Neutrophil (primary cell): ENCODE data around the gene PGLYRP2.
A peak's percentile ranks its signal among the peaks of the same experiment; 100 is the strongest.

ENCODE experiments used
- H3K27ac ChIP-seq: fragments of 200-600 bp; sonication (generic); 2 replicates; pipeline ENCODE4 v1.5.1; 2016; ENCODE audit warnings: mild to moderate bottlenecking, moderate library complexity
- H3K27me3 ChIP-seq: fragments of 200-600 bp; sonication (generic); 2 replicates; pipeline ENCODE4 v1.6.0; 2016; ENCODE audit warnings: mild to moderate bottlenecking
- H3K36me3 ChIP-seq: fragments of 200-600 bp; sonication (generic); 2 replicates; pipeline ENCODE4 v1.5.1; 2017
- H3K4me1 ChIP-seq, 2 experiments: fragments of 200-600 bp in 1 of 2; sonication (generic) in 1 of 2; 1 replicate in 1 of 2; 2 replicates in 1 of 2; pipeline versions ENCODE4 v1.5.1 to v1.6.1; 2013 to 2016; ENCODE audit warnings: low read depth in 1 of 2, low read length in 1 of 2, mild to moderate bottlenecking in 1 of 2, moderate library complexity in 1 of 2; ENCODE audit not compliant: control insufficient read depth in 1 of 2, insufficient read depth in 1 of 2
- H3K4me3 ChIP-seq, 2 experiments: fragments of 200-600 bp in 1 of 2; sonication (generic) in 1 of 2; 1 replicate in 1 of 2; 2 replicates in 1 of 2; pipeline ENCODE4 v1.5.1; 2013 to 2016; ENCODE audit warnings: low read depth in 1 of 2, low read length in 1 of 2, mild to moderate bottlenecking in 1 of 2, moderate library complexity in 1 of 2
- H3K9me3 ChIP-seq: fragments of 200-600 bp; sonication (generic); 2 replicates; pipeline ENCODE4 v1.5.1; 2016
- TF ChIP-seq, protein P1 (sequence below): fragments of 200-600 bp; sonication (generic); IDR thresholded peaks from 2 replicates; pipeline ENCODE4 v1.5.1; 2016; ENCODE audit warnings: antibody characterized with exemption

The PGLYRP2 gene

GRCh38 chr19:15449620-15450527 lies 29.4 kb downstream of the PGLYRP2 start, which contains the start of gene WIZ:
Gene WIZ, minus strand, starts transcription at chr19:15449956. Its CDS starts 1,649 bp downstream, at chr19:15448307.
- Histone ChIP-seq H3K4me3 (peak within 1 kb of the TSS; percentile 58 to 62), H3K36me3 (peaks cover 49% of the 10 kb centered on the region)

GRCh38 chr19:15448778-15449619 lies 30.3 kb downstream of the PGLYRP2 start:
- Histone ChIP-seq H3K4me3 (peak overlapping the region; percentile 58 to 62), H3K36me3 (peaks cover 43% of the 10 kb centered on the region), H3K27me3 (no peaks in the 10 kb centered on the region), H3K9me3 (no peaks in the 10 kb centered on the region), H3K27ac (peak overlapping the region; percentile 92), H3K4me1 (peaks cover 35 to 42% of the 10 kb centered on the region in 2 experiments)
- TF ChIP-seq, protein P1, sequence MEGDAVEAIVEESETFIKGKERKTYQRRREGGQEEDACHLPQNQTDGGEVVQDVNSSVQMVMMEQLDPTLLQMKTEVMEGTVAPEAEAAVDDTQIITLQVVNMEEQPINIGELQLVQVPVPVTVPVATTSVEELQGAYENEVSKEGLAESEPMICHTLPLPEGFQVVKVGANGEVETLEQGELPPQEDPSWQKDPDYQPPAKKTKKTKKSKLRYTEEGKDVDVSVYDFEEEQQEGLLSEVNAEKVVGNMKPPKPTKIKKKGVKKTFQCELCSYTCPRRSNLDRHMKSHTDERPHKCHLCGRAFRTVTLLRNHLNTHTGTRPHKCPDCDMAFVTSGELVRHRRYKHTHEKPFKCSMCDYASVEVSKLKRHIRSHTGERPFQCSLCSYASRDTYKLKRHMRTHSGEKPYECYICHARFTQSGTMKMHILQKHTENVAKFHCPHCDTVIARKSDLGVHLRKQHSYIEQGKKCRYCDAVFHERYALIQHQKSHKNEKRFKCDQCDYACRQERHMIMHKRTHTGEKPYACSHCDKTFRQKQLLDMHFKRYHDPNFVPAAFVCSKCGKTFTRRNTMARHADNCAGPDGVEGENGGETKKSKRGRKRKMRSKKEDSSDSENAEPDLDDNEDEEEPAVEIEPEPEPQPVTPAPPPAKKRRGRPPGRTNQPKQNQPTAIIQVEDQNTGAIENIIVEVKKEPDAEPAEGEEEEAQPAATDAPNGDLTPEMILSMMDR: no peak

More at GRCh38 chr19:15449620-15450527, 29.4 kb downstream of the PGLYRP2 start, which contains the start of gene WIZ:
- Histone ChIP-seq H3K4me1 (peaks cover 35 to 42% of the 10 kb centered on the region in 2 experiments), H3K27me3 (no peaks in the 10 kb centered on the region), H3K9me3 (no peaks in the 10 kb centered on the region), H3K27ac (peak within 1 kb of the TSS; percentile 92)
- TF ChIP-seq, protein P1: no peak

DNA sequence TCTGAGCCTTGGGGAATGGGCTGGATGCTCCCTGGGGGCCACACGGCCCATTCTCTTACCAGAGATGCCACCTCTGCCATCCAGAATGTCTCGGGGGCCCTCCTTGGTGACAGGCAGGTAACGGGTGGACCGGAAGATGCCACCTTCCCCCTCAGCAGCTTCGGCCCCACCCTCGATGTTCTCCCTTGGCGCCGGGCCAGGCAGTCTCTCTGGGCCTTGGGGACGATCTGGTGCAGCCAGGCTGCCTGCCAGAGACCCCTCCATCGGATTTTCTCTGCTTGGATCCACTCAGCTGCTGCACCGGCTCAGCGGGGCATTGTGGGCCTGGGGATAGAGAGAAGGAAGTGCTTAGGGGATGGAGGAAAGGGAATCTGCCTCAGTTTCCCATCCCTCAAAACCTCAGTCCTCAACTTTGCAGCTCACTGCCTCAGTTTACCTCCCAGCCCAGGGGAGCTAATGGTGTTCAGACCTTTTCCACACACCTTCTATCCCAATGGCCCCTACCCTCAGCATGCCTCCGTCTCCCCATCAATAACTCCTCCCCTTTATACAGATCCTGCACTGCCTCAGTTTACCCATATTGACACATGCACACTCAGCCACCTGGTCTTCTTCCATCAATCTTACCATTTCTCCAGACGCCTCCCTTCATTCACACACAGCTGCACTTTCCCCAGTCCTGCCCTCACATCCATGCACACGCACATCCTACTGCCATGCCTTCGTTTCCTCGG lies 31.1 kb downstream of the PGLYRP2 start:
- Histone ChIP-seq H3K27me3 (no peaks in the 10 kb centered on the region), H3K27ac (peak overlapping the region; percentile 92), H3K9me3 (no peaks in the 10 kb centered on the region), H3K36me3 (peaks cover 35% of the 10 kb centered on the region), H3K4me3 (no peak overlapping the region), H3K4me1 (peaks cover 37 to 50% of the 10 kb centered on the region in 2 experiments)
- TF ChIP-seq, protein P1: no peak

GRCh38 chr19:15447057-15447456 lies 32.2 kb downstream of the PGLYRP2 start:
- Histone ChIP-seq H3K36me3 (peaks cover 23% of the 10 kb centered on the region), H3K4me1 (peaks cover 49 to 61% of the 10 kb centered on the region in 2 experiments), H3K4me3 (no peak overlapping the region), H3K9me3 (no peaks in the 10 kb centered on the region), H3K27ac (peak overlapping the region; percentile 92), H3K27me3 (no peaks in the 10 kb centered on the region)
- TF ChIP-seq, protein P1: no peak
